NCI-H146 treated with DMSO at 0.1 percent for 48 hours (cell line): Measurements from ENCODE around the gene CCBE1.

ENCODE experiments used
- DNase-seq: peaks from one replicate; lab custom pipeline; 2025; ENCODE audit not compliant: unreplicated experiment; lab: John Stamatoyannopoulos, UW

CCBE1 gene

DNA sequence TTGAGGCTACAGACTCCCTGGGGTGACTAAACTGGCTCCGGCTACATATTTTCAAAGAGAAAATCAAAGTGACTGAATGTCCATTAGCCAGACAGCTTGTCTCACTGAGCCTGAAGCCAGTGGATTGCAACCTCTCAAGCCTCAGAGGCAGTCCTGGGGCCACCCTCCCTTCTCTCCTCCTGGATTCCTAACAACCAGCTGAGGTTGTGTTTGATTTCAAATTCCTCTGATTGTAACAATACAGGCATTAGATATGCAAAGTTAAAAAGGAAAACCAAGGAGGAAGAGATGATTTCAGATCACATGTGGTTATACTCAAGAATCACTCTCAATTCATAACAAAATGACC is 237.2 kb downstream of the CCBE1 start:
- no peak for DNase-seq

DNA sequence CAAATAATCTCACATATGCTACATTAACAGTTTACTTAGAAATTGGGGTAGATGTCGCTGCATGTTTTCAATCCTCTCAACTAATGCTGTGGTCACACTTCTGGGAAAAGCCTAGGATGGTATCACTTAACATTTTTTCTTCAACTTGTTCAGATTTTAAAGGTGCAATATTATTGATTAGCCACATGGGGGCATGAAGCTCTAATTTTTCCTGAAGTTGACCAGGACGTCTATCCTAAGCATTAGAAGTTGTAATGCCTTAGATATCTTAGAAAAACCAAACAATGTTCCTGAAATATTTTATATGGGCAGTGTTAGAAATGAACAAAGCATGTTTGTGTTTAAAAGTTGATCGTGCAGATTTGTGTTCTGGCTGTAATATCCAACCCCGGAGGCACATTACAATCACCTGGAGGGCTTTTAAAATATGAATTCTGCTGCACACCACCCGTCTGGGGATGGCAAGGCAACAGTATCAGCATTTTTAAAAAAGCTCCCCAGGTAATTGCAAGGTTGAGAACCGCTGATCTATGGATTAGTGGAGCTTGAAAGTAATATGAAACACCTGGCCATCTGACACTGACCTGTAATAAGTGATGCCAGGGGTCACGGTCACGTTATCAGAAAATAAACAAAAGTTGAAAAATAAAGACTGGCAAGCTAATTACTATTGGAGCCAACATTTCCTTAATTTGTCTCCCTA is 237.7 kb downstream of the CCBE1 start:
- DNase-seq: peak; percentile 100

DNA sequence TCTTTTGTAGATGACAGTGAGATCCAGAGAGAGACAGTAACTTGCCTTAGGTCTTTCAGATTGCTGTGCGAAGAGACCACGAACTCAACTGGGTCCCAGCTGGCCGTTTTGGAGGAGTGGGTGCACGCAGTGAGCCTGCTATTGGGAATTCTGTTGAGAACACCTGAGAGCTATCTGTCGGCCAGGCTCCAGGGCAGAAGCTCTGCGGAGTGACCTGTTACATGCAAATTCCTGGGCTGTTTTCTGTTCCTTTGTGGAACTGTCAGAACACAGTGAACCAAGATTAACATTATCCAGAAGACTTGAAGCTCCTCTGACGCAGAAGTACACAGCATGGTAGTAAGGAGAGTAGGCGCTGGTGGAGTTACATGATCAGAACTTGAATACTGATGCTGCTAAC is 238.6 kb downstream of the CCBE1 start:
- DNase-seq: no peak

DNA sequence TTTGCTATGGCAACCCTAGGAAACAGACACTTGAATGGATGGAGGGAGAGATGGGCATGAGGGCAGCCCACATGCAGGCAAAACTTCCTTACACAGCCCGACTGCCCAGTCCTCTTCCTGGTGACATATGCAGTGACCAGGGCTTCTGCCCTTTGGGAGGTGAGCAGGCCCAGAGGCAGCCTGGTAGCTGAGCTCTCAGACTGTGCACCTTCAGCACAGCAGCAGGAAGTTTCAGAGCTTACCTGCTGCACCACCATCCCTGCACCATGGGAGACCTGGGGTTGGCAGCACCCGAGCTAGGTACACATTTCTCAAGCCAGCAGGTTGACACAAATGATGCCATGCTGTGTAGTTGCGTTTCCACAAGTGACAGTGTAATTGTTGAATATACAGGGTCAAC is 240.6 kb downstream of the CCBE1 start:
- DNase-seq: no peak

DNA sequence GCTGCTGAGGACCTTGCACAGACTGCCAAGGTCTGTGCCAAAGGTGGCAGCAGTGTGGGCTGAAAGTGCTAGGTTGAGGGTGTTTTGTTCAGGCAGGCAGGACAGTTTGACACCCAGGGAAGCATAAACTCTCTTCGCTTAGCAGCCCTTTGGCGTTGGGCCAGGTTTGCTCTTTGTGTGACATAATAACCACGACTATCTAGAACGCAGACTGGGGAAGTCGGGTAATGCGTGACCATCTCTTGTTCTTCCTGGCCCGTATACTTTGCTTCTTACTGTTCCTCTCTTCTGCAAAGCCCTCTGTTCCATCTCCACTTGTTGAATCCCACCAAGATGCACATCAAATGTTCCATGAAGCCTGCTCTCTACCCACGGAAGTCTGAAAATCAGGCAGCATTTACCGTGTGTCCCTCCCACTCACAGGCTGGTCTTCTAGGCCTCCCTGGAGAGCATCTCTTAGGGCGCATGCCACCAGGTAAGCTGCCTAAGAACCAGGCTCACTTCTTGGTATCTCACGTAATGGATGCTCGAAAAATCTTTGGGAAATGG is 241.4 kb downstream of the CCBE1 start:
- no peak for DNase-seq

DNA sequence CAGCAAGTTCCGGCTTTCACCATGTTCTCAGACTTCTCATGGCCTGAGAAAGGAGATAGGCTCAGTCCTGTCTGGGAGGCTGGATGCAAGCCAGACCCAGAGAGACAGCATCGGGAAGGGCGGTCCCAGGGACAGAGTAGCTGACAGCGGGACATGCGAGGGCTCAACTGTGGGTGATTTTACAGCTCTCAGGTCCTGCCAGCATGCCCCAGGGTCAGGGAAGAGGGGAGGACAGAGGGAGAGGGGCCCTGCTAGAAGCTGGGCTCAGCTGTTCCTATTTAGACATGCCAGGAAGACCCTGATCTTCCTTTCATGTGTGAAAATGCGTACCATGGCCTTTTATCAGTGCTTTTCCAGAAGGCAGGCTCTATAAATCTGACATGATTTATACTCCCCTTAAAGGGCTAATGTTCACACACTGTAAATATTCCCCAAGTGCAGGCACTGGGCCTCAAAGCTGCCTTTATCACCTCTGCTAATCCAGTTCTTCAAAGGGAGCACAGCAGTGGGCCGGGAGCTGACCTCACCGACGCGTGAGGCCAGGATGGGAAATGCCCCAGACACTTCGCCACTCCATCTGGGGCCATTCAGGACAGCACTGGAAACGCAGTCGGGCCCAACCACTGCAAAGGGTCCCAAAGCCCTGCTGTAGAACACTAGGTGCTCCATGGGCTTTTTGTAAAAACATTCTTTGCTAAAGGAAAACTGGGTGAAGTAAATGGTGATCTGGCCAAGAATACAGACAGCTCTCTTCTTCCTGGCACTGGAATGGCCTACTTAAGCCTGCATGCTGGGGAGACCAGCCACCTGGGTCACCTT is 242.1 kb downstream of the CCBE1 start:
- no peak for DNase-seq

DNA sequence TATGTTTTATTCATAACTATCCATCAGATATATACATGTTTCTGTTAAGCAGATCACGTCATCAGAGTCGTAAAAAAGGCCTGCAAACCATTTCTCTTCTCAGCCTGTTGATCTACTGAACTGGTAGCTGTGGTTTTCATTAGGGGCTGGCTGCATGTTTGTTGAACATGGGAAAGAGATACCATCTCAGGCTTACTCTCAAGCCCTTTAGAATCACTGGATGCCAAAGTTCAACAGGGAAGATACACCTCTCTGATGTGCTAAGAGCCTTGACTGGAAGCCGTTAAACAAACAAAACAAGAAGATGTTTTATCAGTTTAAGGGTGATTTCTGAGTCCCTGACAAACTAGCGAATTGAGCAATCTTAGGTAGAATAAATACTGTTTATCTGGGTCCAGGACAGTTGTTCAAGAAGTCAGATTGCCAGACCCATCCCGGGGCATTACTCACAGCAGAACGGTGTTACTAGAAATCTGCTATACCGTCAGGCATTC is 243.7 kb downstream of the CCBE1 start:
- DNase-seq: no peak

DNA sequence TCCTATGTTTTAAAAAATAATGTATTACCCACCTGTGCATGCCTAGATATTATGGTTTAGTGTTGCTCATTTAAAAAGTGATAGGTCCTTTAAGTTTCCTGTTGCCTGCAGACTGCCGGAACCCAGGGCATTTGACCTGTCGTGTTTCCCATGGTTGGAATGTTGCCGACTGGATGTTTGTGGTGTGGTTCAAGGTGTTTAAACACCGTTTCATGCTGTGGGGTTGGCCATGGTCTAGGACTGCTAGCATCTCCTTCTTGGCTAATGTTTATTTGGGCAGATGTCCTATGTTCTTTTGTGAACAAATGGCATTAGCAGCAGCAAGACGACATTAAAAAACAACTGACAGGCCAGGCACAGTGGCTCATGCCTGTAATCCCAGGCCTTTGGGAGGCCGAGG is 245.3 kb downstream of the CCBE1 start:
- DNase-seq: no peak

DNA sequence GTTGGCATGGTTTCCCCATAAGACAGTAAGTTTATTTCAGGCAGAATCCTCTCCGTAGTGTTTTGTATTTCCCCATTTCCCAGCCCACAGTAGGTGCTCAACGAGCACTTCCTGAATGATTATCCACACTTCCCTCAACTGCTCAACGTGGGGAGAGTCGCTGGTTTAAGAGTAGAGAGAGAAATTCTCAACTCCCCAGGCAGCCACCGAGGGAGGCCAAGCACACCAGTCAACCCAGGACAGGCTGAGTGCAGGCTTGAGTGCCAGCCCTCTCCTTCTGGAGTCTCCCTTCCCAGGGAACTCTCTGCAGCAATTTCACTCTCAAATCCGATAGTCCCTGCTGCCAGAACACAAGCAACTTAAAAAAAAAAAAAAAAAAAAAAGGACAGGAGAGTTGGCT is 246.2 kb downstream of the CCBE1 start:
- DNase-seq: no peak

DNA sequence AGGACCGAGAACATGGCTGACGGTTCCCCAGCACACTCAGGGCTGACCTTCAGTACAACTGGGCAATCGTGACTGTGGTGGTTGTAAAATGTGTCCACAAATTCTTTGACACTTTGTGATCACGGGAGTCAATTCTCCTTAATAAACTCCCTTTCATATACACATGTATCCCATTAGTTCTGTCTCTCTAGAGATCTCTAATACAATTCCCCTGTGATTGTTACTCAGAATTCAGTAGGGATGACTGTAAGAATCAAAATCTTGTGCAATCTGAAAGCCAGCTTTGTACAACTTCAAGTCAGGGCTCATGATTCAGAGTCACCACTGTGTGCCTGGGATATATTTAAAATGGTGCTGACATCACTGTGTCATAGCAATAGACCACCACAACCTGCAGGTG is 248.7 kb downstream of the CCBE1 start:
- DNase-seq: no peak

DNA sequence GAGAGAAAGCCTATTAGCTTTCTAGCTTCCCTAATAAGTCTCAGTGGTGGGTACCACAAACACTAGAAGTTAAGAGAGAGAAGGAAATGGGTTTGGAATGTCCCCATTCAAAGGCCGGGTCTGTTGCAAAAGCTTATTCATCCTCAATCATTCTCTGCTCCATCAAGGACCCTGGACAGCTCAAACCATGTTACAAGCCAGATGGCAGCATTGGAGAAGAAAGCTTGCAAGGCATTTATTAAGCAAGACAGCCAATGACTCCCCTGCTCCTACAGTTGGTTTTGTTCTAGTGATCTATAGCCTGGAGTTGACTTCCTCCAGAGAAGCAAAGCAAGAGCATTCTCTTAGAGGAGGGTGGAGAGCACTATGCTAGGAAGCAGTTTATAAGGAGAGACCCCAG is 251.2 kb downstream of the CCBE1 start:
- DNase-seq: no peak

DNA sequence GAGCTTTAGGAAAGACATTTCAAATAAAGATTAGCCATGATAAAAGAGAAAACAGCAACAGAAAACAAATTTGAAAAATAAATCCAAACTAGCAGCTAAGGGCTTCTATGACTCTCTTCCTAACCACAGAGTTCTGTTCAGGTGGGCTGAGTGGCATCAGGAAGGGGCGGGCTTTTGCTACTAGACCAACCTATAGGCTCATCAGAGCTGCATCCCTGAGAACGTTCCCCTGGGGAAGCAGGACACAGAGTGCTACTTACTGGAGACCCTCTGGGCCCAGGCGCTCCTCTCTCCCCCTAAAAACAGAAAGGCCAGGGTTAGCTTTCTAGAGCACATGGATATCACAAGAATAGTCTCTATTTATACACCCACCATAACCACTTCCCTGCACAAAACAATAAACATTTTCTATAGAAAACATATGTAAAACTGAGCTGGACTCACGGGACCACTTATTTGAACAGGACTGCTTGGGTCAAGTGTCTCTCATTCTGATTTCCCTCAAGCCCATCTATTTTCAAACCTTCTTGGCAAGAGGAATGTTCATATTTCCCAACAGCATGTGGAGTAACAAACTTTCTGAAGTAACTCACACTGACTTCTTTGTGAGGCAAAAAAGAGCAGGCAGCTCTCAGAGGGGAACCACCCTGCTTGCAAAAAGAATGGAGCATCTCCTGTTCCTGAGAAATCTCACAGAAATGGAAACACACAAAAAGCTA is 259.2 kb downstream of the CCBE1 start:
- DNase-seq: no peak

DNA sequence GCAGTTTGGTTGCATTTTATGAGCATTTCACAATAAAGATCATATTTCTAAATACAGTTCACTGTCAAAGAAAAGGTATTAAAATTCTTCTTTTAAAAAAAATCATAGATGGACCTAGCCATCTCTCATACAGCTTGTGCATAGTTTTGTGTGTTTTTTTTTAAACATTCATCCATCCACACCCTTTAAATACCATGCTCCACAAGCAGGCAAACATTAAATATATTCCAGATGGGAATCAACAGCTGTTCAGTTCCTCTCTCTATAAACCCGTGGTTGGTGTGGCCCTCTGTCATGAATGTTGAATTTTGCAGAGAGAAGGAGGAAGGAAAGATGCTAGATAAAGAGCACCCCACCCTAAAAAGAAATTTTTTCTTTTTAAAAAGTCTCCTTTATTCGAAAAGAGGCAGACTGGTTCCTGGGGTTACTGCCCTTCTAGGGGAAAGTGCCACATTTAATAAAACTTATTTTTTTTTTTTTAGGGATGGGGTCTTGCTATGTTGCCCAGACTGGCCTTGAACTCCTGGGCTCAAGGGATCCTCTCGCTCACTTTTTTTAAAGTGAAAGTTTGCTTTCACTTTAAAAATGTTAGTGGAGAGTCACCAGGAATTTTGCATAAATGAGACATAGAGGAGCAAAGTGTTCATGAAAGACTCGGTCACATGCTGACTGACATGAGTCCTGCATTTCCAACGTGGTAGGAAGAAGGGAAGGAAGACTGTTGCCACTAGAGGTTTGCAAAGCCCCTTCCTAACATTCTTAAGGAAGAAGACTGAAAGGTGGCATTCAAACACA is 264.2 kb downstream of the CCBE1 start:
- no peak for DNase-seq

DNA sequence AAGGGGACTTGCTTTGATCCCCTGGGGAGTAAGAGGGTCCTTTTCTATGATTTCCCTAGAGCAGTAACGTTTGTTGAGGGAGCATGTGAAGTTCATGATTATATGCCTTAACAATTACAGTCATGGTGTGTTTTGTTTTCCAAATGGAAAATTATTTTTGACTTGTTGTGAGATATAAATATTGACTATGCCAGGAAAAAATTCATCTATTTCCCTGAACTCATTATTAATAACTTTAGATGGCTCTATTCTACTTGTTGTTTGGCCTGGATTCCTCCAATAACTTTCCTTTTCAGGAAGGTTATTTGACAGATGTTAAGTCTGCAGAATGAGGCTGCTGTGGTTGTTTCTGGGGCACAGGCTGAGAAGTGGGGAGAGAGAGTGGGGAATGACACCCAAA is 266.1 kb downstream of the CCBE1 start:
- DNase-seq: no peak

DNA sequence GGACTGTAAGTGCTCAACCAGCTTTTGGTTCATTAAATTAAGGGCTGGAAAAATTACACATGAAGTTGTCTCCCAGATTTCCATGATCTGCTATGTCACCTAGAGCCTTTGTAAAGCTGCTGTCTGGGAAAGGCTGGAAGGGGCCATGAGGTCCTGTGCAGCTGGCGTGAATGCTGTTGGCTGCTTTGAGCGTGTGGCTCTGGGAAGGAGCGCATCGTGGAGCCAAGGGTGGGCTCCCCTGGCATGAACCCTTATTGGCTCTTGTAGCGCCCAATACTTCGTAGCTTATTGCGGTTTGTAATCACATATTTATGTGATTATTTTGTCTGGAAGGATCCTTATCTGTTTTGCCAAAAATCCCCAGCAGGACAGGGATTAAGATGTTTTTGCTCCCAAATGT is 267.6 kb downstream of the CCBE1 start:
- DNase-seq: no peak

DNA sequence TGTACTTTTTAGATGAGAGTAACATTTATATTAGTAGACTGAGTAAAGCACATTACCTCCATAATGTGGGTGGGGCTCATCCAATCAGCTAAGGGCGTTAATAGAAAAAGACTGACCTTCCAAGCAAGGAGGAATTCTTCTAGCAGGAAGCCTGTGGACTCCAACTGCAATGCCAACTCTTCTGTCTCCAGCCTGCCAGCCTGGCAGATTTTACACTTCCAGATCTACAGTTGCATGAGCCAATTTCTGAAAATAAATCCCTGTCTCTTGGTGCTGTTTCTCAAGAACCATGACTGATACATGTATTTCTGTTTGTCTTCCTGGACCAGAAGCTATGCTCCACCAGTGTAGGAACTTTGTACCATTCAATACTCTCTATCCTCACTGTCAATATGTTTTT is 269.2 kb downstream of the CCBE1 start:
- no peak for DNase-seq

DNA sequence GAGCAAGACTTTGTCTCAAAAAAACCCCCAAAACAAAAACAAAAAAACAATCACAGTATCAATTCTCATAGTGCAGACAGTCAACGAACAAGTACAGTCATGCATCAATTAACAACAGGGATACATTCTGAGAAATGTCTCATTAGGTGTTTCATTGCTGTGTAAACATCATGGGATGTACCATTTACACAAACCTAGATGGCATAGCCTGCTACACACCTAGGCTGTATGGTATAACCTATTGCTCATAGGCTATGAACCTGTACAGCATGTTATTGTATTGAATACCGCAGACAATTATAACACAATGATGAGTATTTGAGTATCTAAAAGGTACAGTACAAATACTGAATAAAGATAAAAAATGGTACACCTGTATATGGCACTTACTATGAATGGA is 270.4 kb downstream of the CCBE1 start:
- DNase-seq: peak; percentile 24

DNA sequence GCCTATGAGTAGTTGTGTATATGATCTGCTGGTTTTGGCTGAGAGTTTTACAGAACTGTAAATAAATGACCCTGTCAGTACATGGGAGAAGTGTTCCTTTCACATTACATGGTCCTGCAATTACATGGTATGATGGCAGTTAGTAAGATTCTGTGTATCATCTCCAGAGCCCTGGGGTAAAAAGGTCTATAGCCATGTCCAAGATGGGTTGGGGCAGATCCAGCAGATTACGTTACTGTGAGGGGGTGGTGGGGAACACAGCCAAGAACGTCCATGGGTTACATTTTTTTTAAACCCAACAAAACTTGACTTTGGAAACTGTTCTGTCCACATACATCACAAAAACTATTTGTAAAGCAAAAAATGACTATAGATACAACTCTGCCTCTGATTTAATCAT is 274.0 kb downstream of the CCBE1 start:
- no peak for DNase-seq

DNA sequence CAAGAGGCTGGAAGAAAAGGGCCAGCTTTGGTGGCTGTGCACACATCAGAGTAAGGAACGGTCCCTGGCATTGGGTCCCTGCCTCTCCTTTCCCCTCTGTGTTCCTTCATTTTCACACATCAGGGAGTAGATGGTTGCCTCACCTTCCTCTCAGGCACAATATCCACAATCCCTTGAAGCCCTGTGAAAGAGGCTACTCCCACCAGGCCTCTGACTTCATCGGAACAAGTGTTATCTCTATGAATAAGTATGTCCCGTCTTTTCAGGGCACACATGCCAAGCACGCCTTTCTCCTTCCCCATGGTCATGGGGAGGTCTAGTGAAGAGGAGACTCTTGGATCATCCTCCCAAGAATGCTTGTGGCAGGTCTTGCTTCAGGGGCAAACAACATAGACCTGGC is 277.0 kb downstream of the CCBE1 start:
- DNase-seq: no peak

DNA sequence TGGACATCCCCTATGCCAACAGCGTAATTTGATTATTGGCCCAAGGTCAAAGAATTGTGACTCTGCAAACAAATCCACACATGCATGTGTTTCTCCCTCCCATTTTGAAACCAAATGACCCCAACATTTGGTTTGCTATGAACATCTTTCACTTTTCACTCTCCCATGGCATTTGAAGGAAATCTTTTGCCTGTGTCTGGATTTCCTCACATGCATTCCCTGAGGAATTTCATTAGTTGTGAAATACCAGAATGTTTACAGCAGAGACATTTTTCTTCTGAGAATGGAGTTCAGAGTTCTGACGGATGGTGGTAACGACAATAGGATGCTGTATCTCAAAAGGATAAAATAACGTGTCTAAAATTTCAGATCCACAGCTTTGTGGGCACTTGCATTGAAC is 277.8 kb downstream of the CCBE1 start:
- peak; percentile 97 for DNase-seq

DNA sequence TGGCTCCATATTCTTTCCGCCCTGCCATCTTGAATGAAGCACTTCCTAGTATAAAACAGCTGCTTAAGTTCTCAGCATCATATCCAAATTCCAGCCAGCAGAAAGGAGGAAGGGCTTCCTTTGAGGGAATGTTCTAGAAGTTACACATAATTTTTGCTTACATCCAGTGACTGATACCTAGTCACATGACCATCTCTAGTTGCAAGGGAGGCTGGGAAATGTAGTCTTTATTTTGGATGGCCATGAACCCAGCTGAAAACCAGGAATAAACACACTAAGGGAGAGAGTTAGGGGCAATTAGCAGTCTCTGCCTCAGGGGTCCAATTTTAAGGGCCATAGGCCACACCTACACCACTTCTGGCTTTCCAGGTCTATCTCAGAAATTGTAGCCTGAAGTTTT is 280.4 kb downstream of the CCBE1 start:
- DNase-seq: no peak
